Thymus (tissue), 11 donors: ENCODE results near the gene PDLIM5. TPM values are rescaled to one million over a fixed set of nuclear protein-coding genes. Genes with fewer than 3 reads are reported as not detected.
"Not testable (repeated sequence)": the region's sequence is repeated elsewhere in the genome, so short reads cannot be mapped to it uniquely, and the experiment has no call there.

Experiments used
- DNase-seq, 9 donors: peaks; one replicate each; pipeline ENCODE4 v3.0.0-alpha.2; 2013; ENCODE audit warnings: low spot score in 9 of 9, low read depth in 6 of 9, missing footprints in 1 of 9
- H3K27ac ChIP-seq, 2 donors: one replicate each; pipeline ENCODE4 v1.5.1; 2013; ENCODE audit warnings: control low read depth in 1 of 2, low read depth in 1 of 2, low read length in 1 of 2, mild to moderate bottlenecking in 1 of 2, moderate library complexity in 1 of 2
- H3K27me3 ChIP-seq, 2 donors: one replicate each; pipeline ENCODE4 v1.5.1; 2013; ENCODE audit warnings: low read length in 1 of 2; ENCODE audit not compliant: control insufficient read depth in 2 of 2, insufficient read depth in 1 of 2
- H3K36me3 ChIP-seq, 2 donors: one replicate each; pipeline ENCODE4 v1.5.1; 2013; ENCODE audit warnings: low read length in 1 of 2, mild to moderate bottlenecking in 1 of 2, moderate library complexity in 1 of 2; ENCODE audit not compliant: control insufficient read depth in 2 of 2, insufficient read depth in 2 of 2
- H3K4me1 ChIP-seq, 2 donors: one replicate each; pipeline ENCODE4 v1.5.1; 2013; ENCODE audit warnings: low read length in 2 of 2; ENCODE audit not compliant: control insufficient read depth in 2 of 2, insufficient read depth in 2 of 2
- H3K4me3 ChIP-seq, 2 donors: one replicate each; pipeline ENCODE4 v1.5.1; 2013; ENCODE audit warnings: low read length in 2 of 2, control low read depth in 1 of 2, mild to moderate bottlenecking in 1 of 2
- H3K9me3 ChIP-seq, 2 donors: one replicate each; pipeline ENCODE4 v1.5.1; 2013; ENCODE audit warnings: low read length in 1 of 2, mild to moderate bottlenecking in 1 of 2; ENCODE audit not compliant: control insufficient read depth in 2 of 2, insufficient read depth in 1 of 2
- WGBS: extraction: QIAGEN DNeasy Blood & Tissue Kit; methylation state at CpG from one replicate; pipeline ENCODE4 v1.1.7; 2013; 5-methylcytosine and 5-hydroxymethylcytosine counted together
- polyA plus RNA-seq: library from polyadenylated mRNA; stranded (reverse); fragments of 200-250 nt; gene quantifications from one replicate; pipeline ENCODE4 v1.2.3, GENCODE V29; 2013
- total RNA-seq: library from RNA; stranded (reverse); fragments of 120-200 nt; gene quantifications from one replicate; pipeline ENCODE4 v1.2.4, GENCODE V29; 2013
- donor health status: healthy.

Gene PDLIM5
- total and polyA plus RNA-seq, 2 donors = 12.4 to 25.5 TPM

DNA sequence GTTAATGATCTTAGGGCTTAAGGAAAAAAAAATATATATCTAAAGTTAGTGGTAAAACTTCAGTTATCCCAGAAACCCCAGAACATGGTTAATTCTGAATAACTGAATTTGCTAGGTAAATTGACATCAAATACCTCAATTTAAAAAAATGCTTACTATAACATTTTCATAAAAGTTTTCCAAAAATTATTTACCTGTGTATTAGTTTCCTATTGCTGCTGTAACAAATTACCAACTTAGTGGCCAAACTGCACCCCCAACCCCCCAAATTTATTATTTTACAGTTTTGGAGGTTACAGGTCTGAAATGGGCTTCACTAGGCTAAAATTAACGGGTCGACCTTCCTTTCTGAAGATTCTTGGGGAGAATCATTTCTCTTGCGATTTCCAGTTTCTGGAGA lies 95.2 kb downstream of the PDLIM5 start:
- no peaks in the 10 kb centered on the region for H3K9me3 ChIP-seq
- H3K27ac ChIP-seq = no peak overlapping the region
- H3K4me1 ChIP-seq = no peaks in the 10 kb centered on the region
- H3K27me3 ChIP-seq = no peaks in the 10 kb centered on the region
- WGBS = 97% methylated on average over 3 of the region's 3 CpGs
- H3K36me3 ChIP-seq = no peaks in the 10 kb centered on the region
- no peak for DNase-seq
- H3K4me3 ChIP-seq = no peak overlapping the region

GRCh38 chr4:94548571-94548970 lies 96.8 kb downstream of the PDLIM5 start:
- Histone ChIP-seq H3K4me3 (no peak overlapping the region), H3K4me1 (no peaks in the 10 kb centered on the region), H3K27me3 (no peaks in the 10 kb centered on the region), H3K27ac (no peak overlapping the region), H3K9me3 (no peaks in the 10 kb centered on the region), H3K36me3 (no peaks in the 10 kb centered on the region)
- DNase-seq = no peak
- 47% methylated on average over 1 of the region's 1 CpG for WGBS

DNA sequence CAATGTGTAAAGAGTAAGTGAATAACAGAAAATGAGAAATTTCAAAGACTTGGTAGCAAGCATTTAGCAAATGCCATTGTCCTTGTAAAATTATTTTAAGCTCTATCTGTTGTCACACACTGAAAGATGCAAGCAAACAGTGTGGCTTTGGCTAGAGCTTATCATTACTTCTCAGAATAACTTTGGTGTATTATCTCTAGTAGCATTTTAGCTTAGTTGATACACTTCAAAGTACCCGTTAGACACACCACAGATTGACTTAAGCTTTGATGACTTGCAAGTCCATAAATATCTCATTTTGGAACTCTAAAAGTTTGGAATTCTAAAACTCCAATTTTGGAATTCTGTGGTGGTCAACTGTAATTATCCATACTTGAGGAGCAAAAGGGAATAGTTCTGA lies 98.6 kb downstream of the PDLIM5 start:
- no peak overlapping the region for H3K4me3 ChIP-seq
- H3K27ac ChIP-seq = no peak overlapping the region
- H3K9me3 ChIP-seq = no peaks in the 10 kb centered on the region
- 95% methylated on average over 1 of the region's 1 CpG for WGBS
- H3K27me3 ChIP-seq = no peaks in the 10 kb centered on the region
- no peak for DNase-seq
- no peaks in the 10 kb centered on the region for H3K4me1 ChIP-seq
- H3K36me3 ChIP-seq = no peaks in the 10 kb centered on the region

- Histone ChIP-seq H3K27me3 (no peaks in the 10 kb centered on the region), H3K36me3 (no peaks in the 10 kb centered on the region), H3K4me1 (no peaks in the 10 kb centered on the region), H3K4me3 (no peak overlapping the region), H3K9me3 (no peaks in the 10 kb centered on the region), H3K27ac (no peak overlapping the region)
- 100% methylated on average over 1 of the region's 1 CpG for WGBS
- DNase-seq = no peak
These were observed 99.1 kb downstream of the PDLIM5 start for GRCh38 chr4:94550851-94551250.

GRCh38 chr4:94551643-94552564 lies 100.2 kb downstream of the PDLIM5 start:
- H3K36me3 ChIP-seq = no peaks in the 10 kb centered on the region
- no peak for DNase-seq
- H3K27ac ChIP-seq = no peak overlapping the region
- WGBS = 96% methylated on average over 3 of the region's 3 CpGs
- no peaks in the 10 kb centered on the region for H3K4me1 ChIP-seq
- H3K9me3 ChIP-seq = no peaks in the 10 kb centered on the region
- no peak overlapping the region for H3K4me3 ChIP-seq
- H3K27me3 ChIP-seq = no peaks in the 10 kb centered on the region

- not testable (repeated sequence) for H3K27me3 ChIP-seq, H3K4me3 ChIP-seq, DNase-seq, H3K36me3 ChIP-seq, H3K4me1 ChIP-seq, H3K27ac ChIP-seq, H3K9me3 ChIP-seq
- over 99% methylated on average over 4 of the region's 4 CpGs for WGBS
These were observed 104.3 kb downstream of the PDLIM5 start for GRCh38 chr4:94556047-94556446.

- not testable (repeated sequence) for H3K27ac ChIP-seq, DNase-seq, H3K9me3 ChIP-seq, H3K4me1 ChIP-seq, H3K4me3 ChIP-seq, H3K27me3 ChIP-seq, H3K36me3 ChIP-seq
- 85% methylated on average over 1 of the region's 1 CpG for WGBS
These were observed 105.9 kb downstream of the PDLIM5 start for GRCh38 chr4:94557632-94558031.

- H3K4me1 ChIP-seq = no peaks in the 10 kb centered on the region
- WGBS = 90% methylated on average over 1 of the region's 1 CpG
- H3K27me3 ChIP-seq = no peaks in the 10 kb centered on the region
- H3K27ac ChIP-seq = no peak overlapping the region
- H3K36me3 ChIP-seq = no peaks in the 10 kb centered on the region
- H3K9me3 ChIP-seq = no peaks in the 10 kb centered on the region
- no peak for DNase-seq
- H3K4me3 ChIP-seq = no peak overlapping the region
These were observed 106.7 kb downstream of the PDLIM5 start for GRCh38 chr4:94558392-94558904.

- 91% methylated on average over 3 of the region's 3 CpGs for WGBS
- Histone ChIP-seq H3K27ac (no peak overlapping the region), H3K27me3 (no peaks in the 10 kb centered on the region), H3K9me3 (no peaks in the 10 kb centered on the region), H3K4me1 (no peaks in the 10 kb centered on the region), H3K4me3 (no peak overlapping the region), H3K36me3 (no peaks in the 10 kb centered on the region)
- no peak for DNase-seq
These were observed 107.6 kb downstream of the PDLIM5 start for GRCh38 chr4:94559351-94559806.
